Endothelial cell of umbilical vein (primary cell): ENCODE measurements around the gene AMER3. TPM values are rescaled to one million over a fixed set of nuclear protein-coding genes. Genes with fewer than 3 reads are reported as not detected.

Experiments
- BruUV-seq: library from RNA; stranded (reverse); fragments of 400-500 nt; replicated peaks from 2 replicates; lab custom pipeline; 2021; lab: Mats Ljungman, UMichigan
- CTCF ChIA-PET: fragments of 300-600, 350-600 bp; sonication (Branson Sonifier 250); formaldehyde crosslinking; loops from one replicate; lab custom pipeline; 2021; ENCODE audit warnings: antibody characterized with exemption, inconsistent platforms; lab: Charles Lee
- POLR2A ChIA-PET: fragments of 300-600, 350-600 bp; sonication (Branson Sonifier 250); formaldehyde crosslinking; loops from one replicate; lab custom pipeline; 2021; ENCODE audit warnings: antibody characterized with exemption, inconsistent platforms; lab: Charles Lee
- DNase-seq: peaks from one replicate; pipeline ENCODE4 v3.0.0-alpha.2; 2011; ENCODE audit warnings: low read depth, low spot score
- FAIRE-seq: peaks from 2 replicates; lab custom pipeline; 2011; peaks lifted over from hg19 to GRCh38; lab: Jason Lieb, UNC
- H2AFZ ChIP-seq: 2 replicates; pipeline ENCODE4 v1.6.0; 2012; ENCODE audit warnings: low read depth, low read length, control low read depth, inconsistent platforms
- H3K27ac ChIP-seq: 2 replicates; pipeline ENCODE4 v1.5.1; 2011; ENCODE audit warnings: low read depth, mild to moderate bottlenecking, control low read depth, low read length, moderate library complexity; ENCODE audit not compliant: insufficient read depth
- H3K27me3 ChIP-seq, 2 experiments: 2 replicates each; pipeline versions ENCODE4 v1.6.0 to v1.6.1; 2011; ENCODE audit warnings: low read length in 2 of 2, mixed read lengths in 1 of 2; ENCODE audit not compliant: control insufficient read depth in 2 of 2, insufficient read depth in 2 of 2
- H3K36me3 ChIP-seq, 2 experiments: 2 replicates in 1 of 2; 3 replicates in 1 of 2; pipeline ENCODE4 v1.5.1; 2011; ENCODE audit warnings: low read length in 2 of 2, mild to moderate bottlenecking in 1 of 2, moderate library complexity in 1 of 2; ENCODE audit not compliant: control insufficient read depth in 2 of 2, insufficient read depth in 2 of 2; ENCODE audit errors: extremely low read depth in 1 of 2
- H3K4me1 ChIP-seq: 3 replicates; pipeline ENCODE4 v1.5.1; 2011; ENCODE audit warnings: mild to moderate bottlenecking, low read length; ENCODE audit not compliant: control insufficient read depth, insufficient read depth; ENCODE audit errors: extremely low read depth
- H3K4me2 ChIP-seq: 2 replicates; pipeline ENCODE4 v1.6.1; 2011; ENCODE audit warnings: low read length, control low read depth, mixed read lengths; ENCODE audit not compliant: insufficient read depth
- H3K4me3 ChIP-seq, 3 experiments: fragments of 200-600 bp in 1 of 3; sonication (generic), shearing (Covaris generic) in 1 of 3; replicated peaks in 1 of 3; 2 replicates each; pipeline ENCODE4 v1.5.1; 2011 to 2016; ENCODE audit warnings: control low read depth in 3 of 3, low read length in 3 of 3, mild to moderate bottlenecking in 2 of 3, inconsistent platforms in 1 of 3, low read depth in 1 of 3, moderate library complexity in 1 of 3; ENCODE audit not compliant: insufficient read depth in 1 of 3
- H3K79me2 ChIP-seq: 2 replicates; pipeline ENCODE4 v1.6.0; 2012; ENCODE audit warnings: low read length, inconsistent platforms; ENCODE audit not compliant: control insufficient read depth, insufficient read depth
- H3K9ac ChIP-seq: replicated peaks from 2 replicates; pipeline ENCODE3; 2011; ENCODE audit warnings: low read length, control low read depth; ENCODE audit not compliant: insufficient read depth; ENCODE audit errors: extremely low read depth
- H3K9me1 ChIP-seq: replicated peaks from 3 replicates; pipeline ENCODE4 v1.6.0; 2011; ENCODE audit warnings: mild to moderate bottlenecking, low read length; ENCODE audit not compliant: control insufficient read depth, insufficient read depth; ENCODE audit errors: extremely low read depth
- H3K9me3 ChIP-seq: replicated peaks from 2 replicates; pipeline ENCODE4 v1.5.1; 2012; ENCODE audit warnings: low read length, inconsistent platforms; ENCODE audit not compliant: control insufficient read depth, insufficient read depth
- H4K20me1 ChIP-seq: replicated peaks from 2 replicates; pipeline ENCODE3; 2011; ENCODE audit warnings: mild to moderate bottlenecking, low read length; ENCODE audit not compliant: control insufficient read depth, insufficient read depth; ENCODE audit errors: extremely low read depth
- EZH2 ChIP-seq: IDR thresholded peaks from 2 replicates; pipeline ENCODE4 v1.6.1; 2012; ENCODE audit warnings: borderline replicate concordance, low read depth, mild to moderate bottlenecking, moderate library complexity, low read length, inconsistent platforms; ENCODE audit not compliant: severe bottlenecking
- FOS ChIP-seq: IDR thresholded peaks from 2 replicates; pipeline ENCODE4 v1.6.1; 2011; ENCODE audit warnings: mild to moderate bottlenecking, low read length, moderate library complexity, borderline replicate concordance; ENCODE audit not compliant: insufficient read depth
- GATA2 ChIP-seq: IDR thresholded peaks from 2 replicates; pipeline ENCODE4 v1.7.0; 2011; ENCODE audit warnings: low read depth, mild to moderate bottlenecking, moderate library complexity, mixed read lengths, low read length; ENCODE audit not compliant: insufficient read length, insufficient read depth
- MYC ChIP-seq: IDR thresholded peaks from one replicate; pipeline ENCODE4 v1.6.1; 2011; ENCODE audit warnings: mild to moderate bottlenecking, low read depth, low read length
- POLR2A ChIP-seq: IDR thresholded peaks from 2 replicates; pipeline ENCODE4 v1.6.1; 2012; ENCODE audit warnings: low read depth, mild to moderate bottlenecking, control low read depth, low read length
- POLR2AphosphoS5 ChIP-seq: IDR thresholded peaks from 2 replicates; pipeline ENCODE4 v1.6.1; 2012; ENCODE audit warnings: low read depth, mild to moderate bottlenecking, control low read depth, low read length, moderate library complexity; ENCODE audit not compliant: insufficient read depth
- dilution Hi-C: fragments of 300-500 bp; cut with MboI; formaldehyde crosslinking; loops from one replicate; pipeline ENCODE4 v1.15.0; 2019; ENCODE audit warnings: low sequenced_read_pairs; ENCODE audit not compliant: extremely low pct_ligation_motif_present
- intact Hi-C: fragments of 100-400 bp; cut with micrococcal nuclease; formaldehyde crosslinking; loops from one replicate; pipeline ENCODE4 v1.10.0; 2022
- polyA plus RNA-seq, 4 experiments: library from polyadenylated mRNA; depleted of rRNA in 3 of 4; stranded (reverse) in 3 of 4; unstranded in 1 of 4; fragments of >200 nt; gene quantifications; 2 replicates each; pipeline versions ENCODE4 v1.2.1 to v1.2.3, GENCODE V29; 2011 to 2012; ENCODE audit warnings: missing spikeins in 1 of 4
- total RNA-seq: library from RNA; stranded (reverse); gene quantifications from 2 replicates; pipeline ENCODE4 v1.2.3, GENCODE V29; 2021
- TF ChIP-seq, protein P1 (sequence below), 2 donors: IDR thresholded peaks; 1 replicate in 1 of 2; 2 replicates in 1 of 2; pipeline ENCODE4 v1.5.1; 2011; ENCODE audit warnings: low read length in 2 of 2, mild to moderate bottlenecking in 2 of 2, moderate library complexity in 2 of 2, control low read depth in 1 of 2, inconsistent platforms in 1 of 2, low read depth in 1 of 2; ENCODE audit not compliant: insufficient read depth in 1 of 2; ENCODE audit errors: extremely low read depth in 1 of 2

AMER3 gene
- total and polyA plus RNA-seq, 2 donors (not counting 3 experiments of a cell fraction or from before 2014, with no cell fraction given), result not detected

DNA sequence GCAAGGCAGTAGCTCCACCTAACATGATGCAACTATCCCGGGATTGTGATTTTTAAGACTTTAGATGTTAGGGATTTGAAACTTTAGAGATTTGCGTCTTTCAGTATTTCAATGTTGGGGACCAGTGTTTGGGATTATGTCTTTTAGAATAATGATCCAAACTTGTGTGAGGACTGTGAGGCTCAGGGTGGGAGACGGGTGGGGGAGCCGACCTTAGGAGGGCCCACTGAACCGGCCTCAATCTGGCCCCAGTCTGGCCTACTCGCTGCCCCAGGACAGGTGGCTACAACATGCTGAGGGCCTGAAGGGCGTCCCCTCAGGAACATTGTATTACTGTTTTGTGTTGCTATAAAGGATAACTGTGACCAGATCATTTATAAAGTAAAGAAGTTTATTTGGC is 10.7 kb downstream of the AMER3 start:
- no peaks in the 10 kb centered on the region for H3K9me3 ChIP-seq
- no peak overlapping the region for H3K4me3 ChIP-seq
- H2AFZ ChIP-seq, result no peak overlapping the region
- H3K27me3 ChIP-seq, result no peaks in the 10 kb centered on the region
- TF ChIP-seq, protein P1, sequence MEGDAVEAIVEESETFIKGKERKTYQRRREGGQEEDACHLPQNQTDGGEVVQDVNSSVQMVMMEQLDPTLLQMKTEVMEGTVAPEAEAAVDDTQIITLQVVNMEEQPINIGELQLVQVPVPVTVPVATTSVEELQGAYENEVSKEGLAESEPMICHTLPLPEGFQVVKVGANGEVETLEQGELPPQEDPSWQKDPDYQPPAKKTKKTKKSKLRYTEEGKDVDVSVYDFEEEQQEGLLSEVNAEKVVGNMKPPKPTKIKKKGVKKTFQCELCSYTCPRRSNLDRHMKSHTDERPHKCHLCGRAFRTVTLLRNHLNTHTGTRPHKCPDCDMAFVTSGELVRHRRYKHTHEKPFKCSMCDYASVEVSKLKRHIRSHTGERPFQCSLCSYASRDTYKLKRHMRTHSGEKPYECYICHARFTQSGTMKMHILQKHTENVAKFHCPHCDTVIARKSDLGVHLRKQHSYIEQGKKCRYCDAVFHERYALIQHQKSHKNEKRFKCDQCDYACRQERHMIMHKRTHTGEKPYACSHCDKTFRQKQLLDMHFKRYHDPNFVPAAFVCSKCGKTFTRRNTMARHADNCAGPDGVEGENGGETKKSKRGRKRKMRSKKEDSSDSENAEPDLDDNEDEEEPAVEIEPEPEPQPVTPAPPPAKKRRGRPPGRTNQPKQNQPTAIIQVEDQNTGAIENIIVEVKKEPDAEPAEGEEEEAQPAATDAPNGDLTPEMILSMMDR (IDR thresholded peaks at IDR 0.05; ENCODE audit: extremely low read depth in 1 of 2, insufficient read depth in 1 of 2, low read depth in 1 of 2, low read length in 2 of 2), result no peak
- no peak for TF ChIP-seq POLR2A
- no peak for TF ChIP-seq GATA2
- TF ChIP-seq POLR2AphosphoS5, result no peak
- TF ChIP-seq EZH2, result no peak
- TF ChIP-seq MYC, result no peak
- TF ChIP-seq FOS, result no peak
- DNase-seq (no peak), FAIRE-seq (no peak)
- no peaks in the 10 kb centered on the region for H3K36me3 ChIP-seq
- ChIA-PET POLR2A (no interaction called here), CTCF (interaction anchor here (0.6 kb wide), 1 partner anchor 31 kb away, joined by 3 read pairs; no protein-coding TSS in a partner anchor)
- no peaks in the 10 kb centered on the region for H3K79me2 ChIP-seq
- intact Hi-C loops, result no loop called here
- H3K4me2 ChIP-seq, result no peak overlapping the region
- BruUV-seq, result no TSS peak
- no peaks in the 10 kb centered on the region for H3K4me1 ChIP-seq
- H3K9ac ChIP-seq, result no peak overlapping the region
- no peaks in the 10 kb centered on the region for H3K9me1 ChIP-seq
- H4K20me1 ChIP-seq, result no peaks in the 10 kb centered on the region
- dilution Hi-C loops, result no loop called here
- no peak overlapping the region for H3K27ac ChIP-seq
